A549 treated with AZD9567 at 1 μM for 4 hours (cell line): ENCODE measurements around the gene EID2B. TPM values are rescaled to one million over a fixed set of nuclear protein-coding genes. Genes with fewer than 3 reads are reported as not detected.

ENCODE experiments used
- total RNA-seq: library from RNA; stranded (reverse); fragments of 200-300 nt; extraction: Qiagen RNA extraction; gene quantifications from 5 replicates; pipeline ENCODE4 v1.2.3, GENCODE V29; 2022; ENCODE audit not compliant: insufficient read depth

Gene EID2B, protein sequence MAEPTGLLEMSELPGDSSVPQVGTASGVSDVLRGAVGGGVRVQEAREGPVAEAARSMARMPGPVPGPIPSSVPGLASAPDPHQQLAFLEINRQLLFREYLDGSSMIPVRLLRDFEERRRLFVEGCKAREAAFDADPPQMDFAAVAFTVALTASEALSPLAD
- 8.2 to 12.8 TPM (median 8.7 TPM) in 5 replicates for total RNA-seq

DNA sequence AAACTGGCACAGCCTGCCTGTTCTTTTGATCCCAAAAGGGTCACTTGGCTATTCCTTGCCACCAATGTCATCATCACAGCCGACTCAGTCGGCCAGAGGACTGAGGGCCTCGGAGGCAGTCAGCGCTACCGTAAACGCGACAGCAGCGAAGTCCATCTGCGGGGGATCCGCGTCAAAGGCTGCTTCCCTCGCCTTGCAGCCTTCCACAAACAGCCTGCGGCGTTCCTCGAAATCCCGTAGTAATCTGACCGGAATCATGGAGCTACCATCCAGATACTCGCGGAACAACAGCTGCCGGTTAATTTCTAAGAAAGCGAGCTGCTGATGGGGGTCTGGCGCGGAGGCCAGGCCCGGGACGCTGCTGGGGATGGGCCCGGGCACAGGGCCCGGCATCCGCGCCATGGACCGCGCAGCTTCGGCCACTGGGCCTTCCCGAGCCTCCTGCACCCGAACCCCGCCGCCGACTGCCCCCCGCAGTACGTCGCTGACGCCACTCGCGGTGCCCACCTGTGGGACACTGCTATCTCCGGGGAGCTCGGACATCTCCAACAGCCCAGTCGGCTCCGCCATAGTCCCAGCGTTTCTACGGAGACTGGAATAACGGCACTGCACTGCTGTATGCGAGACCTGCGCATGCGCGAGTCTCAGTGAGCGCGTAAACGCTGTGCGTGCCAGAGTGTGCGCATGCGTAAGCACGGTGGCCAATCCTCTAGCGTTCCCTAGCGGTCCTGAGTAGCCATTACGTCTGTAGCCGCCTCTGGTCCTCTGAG lies at the start of gene EID2B:
Gene EID2B (minus strand): TSS at position 620 of the 770 bp plus-strand sequence. CDS start 50 bp downstream, at position 570.

GRCh38 chr19:39539518-39540332 lies 7.1 kb upstream of the EID2B start, which contains the start of gene EID2:
Gene EID2, minus strand, starts transcription at chr19:39540161. Its CDS starts 82 bp downstream, at chr19:39540079.

DNA sequence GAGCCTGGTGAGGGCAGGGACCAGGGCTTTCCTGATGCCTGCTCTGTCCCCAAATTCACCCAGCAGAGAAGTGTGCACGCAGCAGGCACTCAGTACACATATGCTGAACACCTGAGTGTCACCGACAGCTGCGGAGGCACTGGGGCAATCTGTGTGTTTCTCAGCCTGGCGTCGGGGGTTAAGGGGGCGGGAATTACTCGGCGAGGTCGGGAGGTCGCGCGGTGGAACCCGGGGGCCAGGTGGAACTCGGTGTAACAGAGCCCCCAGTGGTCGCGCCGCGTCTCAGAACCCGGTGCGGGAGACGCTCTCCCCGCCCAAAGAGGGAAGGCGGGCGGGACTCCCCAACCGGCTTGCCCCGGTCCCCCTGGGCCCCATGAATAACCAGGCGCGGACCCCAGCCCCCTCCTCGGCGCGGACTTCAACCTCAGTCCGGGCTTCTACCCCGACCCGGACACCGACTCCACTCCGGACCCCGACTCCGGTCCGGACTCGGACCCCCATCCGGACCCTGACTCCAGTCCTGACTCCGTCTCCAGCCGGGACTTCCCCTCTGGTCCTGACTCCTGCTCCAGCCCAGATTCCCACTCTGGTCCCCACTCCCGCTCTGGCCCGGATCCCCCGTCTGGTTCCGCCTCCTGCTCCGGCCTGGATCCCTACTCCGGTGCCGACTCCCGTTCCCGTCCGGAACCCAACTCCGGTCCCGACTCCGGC lies 17.7 kb downstream of the EID2B start, which contains the start of gene SELENOV:
Gene SELENOV (plus strand): TSS at position 300 of the 711 bp plus-strand sequence. CDS start 74 bp downstream, at position 374.

DNA sequence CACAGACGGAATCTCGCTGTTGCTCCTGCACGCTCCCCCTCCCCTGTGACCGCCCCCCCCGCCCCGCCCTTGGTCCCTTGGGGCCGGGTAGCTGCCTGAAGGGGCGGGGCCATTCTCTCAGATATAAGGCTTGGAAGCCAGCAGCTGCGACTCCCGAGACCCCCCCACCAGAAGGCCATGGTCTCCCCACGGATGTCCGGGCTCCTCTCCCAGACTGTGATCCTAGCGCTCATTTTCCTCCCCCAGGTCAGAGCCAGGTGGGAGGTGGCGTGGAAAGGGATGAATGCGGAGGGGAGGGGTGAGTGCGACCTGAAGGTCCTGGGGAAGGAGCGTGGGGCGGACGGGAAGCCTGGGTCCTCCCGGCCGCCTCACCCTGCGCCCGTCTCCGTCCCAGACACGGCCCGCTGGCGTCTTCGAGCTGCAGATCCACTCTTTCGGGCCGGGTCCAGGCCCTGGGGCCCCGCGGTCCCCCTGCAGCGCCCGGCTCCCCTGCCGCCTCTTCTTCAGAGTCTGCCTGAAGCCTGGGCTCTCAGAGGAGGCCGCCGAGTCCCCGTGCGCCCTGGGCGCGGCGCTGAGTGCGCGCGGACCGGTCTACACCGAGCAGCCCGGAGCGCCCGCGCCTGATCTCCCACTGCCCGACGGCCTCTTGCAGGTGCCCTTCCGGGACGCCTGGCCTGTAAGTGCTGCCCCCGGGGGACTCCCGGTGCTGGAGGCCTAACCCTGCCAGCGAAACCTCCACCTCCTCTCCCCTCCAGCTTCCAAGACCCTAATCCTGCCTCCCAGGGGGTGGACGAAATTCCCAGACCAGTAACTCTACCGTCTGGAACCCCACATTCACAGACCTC lies 33.6 kb downstream of the EID2B start, which contains the start of gene DLL3:
Gene DLL3 (plus strand): TSS at position 150 of the 845 bp plus-strand sequence. CDS start 28 bp downstream, at position 178.

Other genes starting within 250 kb of the EID2B start
- 0.13 to 0.16 TPM in 2 of 5 replicates, not detected in the others for gene IFNL1, start 236.4 kb downstream of the EID2B start, total RNA-seq
- 5.9 to 10.7 TPM (median 8.9 TPM) in 5 replicates for gene LRFN1, start 212.0 kb downstream of the EID2B start, total RNA-seq
- 0.45 to 0.82 TPM (median 0.62 TPM) in 3 of 5 replicates, not detected in the others for gene GMFG, start 196.8 kb downstream of the EID2B start, total RNA-seq
- gene SAMD4B, start 190.4 kb downstream of the EID2B start, total RNA-seq, result 115 to 174 TPM (median 166 TPM) in 5 replicates
- 72.0 to 80.3 TPM (median 72.6 TPM) in 5 replicates for gene PAF1, start 141.7 kb downstream of the EID2B start, total RNA-seq
- 73.8 to 80.0 TPM (median 75.8 TPM) in 5 replicates for gene MED29, start 141.5 kb downstream of the EID2B start, total RNA-seq
- 166 to 245 TPM (median 209 TPM) in 5 replicates for gene ZFP36, start 126.0 kb downstream of the EID2B start, total RNA-seq
- 49.0 to 86.4 TPM (median 78.5 TPM) in 5 replicates for gene PLEKHG2, start 120.2 kb downstream of the EID2B start, total RNA-seq
- gene RPS16, start 96.9 kb downstream of the EID2B start, total RNA-seq, result 5,938 to 7,845 TPM (median 7,337 TPM) in 5 replicates
- 143 to 205 TPM (median 186 TPM) in 5 replicates for gene SUPT5H, start 87.3 kb downstream of the EID2B start, total RNA-seq
- gene TIMM50, start 52.0 kb downstream of the EID2B start, total RNA-seq, result 179 to 235 TPM (median 217 TPM) in 5 replicates
- gene DLL3, start 33.9 kb downstream of the EID2B start, total RNA-seq, result 3.6 to 11.6 TPM (median 10.2 TPM) in 5 replicates
- gene SELENOV, start 17.7 kb downstream of the EID2B start, total RNA-seq, result not detected in 5 replicates
- 32.5 to 48.7 TPM (median 45.4 TPM) in 5 replicates for gene EID2, start 7.3 kb upstream of the EID2B start, total RNA-seq
- gene LGALS13, start 69.7 kb upstream of the EID2B start, total RNA-seq, result not detected in 5 replicates
- not detected in 5 replicates for gene LGALS16, start 123.1 kb upstream of the EID2B start, total RNA-seq
- gene LGALS14, start 171.6 kb upstream of the EID2B start, total RNA-seq, result not detected in 5 replicates
- gene CLC, start 205.2 kb upstream of the EID2B start, total RNA-seq, result not detected in 5 replicates
- not detected in 5 replicates for gene LEUTX, start 246.0 kb upstream of the EID2B start, total RNA-seq